HepG2 (cell line): ENCODE results near the gene ST3GAL4.

ENCODE experiments used
- CTCF ChIP-seq: sonication (generic); formaldehyde crosslinking; IDR thresholded peaks from 2 replicates; pipeline ENCODE4 v1.5.0; 2020; ENCODE audit warnings: mild to moderate bottlenecking, missing genetic modification reagents, moderate library complexity
- FOXO1 ChIP-seq: sonication (generic); formaldehyde crosslinking; IDR thresholded peaks from 2 replicates; pipeline ENCODE4 v1.4.0; 2020; ENCODE audit warnings: missing genetic modification reagents
- FOXP4 ChIP-seq: sonication (generic); formaldehyde crosslinking; IDR thresholded peaks from 2 replicates; pipeline ENCODE4 v1.4.0; 2020; ENCODE audit warnings: missing genetic modification reagents
- POLR2A ChIP-seq, 2 experiments: IDR thresholded peaks; 2 replicates each; pipeline ENCODE4 v1.6.1; 2011; ENCODE audit warnings: low read depth in 2 of 2, low read length in 2 of 2, mild to moderate bottlenecking in 1 of 2, moderate library complexity in 1 of 2; ENCODE audit not compliant: insufficient read depth in 1 of 2
- POLR2AphosphoS5 ChIP-seq: IDR thresholded peaks from 2 replicates; pipeline ENCODE4 v1.6.1; 2012; ENCODE audit warnings: low read depth, low read length
- ZBTB14 ChIP-seq: sonication (generic); formaldehyde crosslinking; IDR thresholded peaks from 2 replicates; pipeline ENCODE4 v1.4.0; 2020; ENCODE audit warnings: missing genetic modification reagents
- ZNF652 ChIP-seq: IDR thresholded peaks from 2 replicates; pipeline ENCODE4 v1.6.1; 2016; ENCODE audit warnings: low read depth, borderline replicate concordance

- TF ChIP-seq POLR2AphosphoS5, result no peak
- TF ChIP-seq FOXO1 (CRISPR knock-in tag), result no peak
- TF ChIP-seq ZBTB14 (CRISPR knock-in tag), result no peak
- TF ChIP-seq CTCF, result no peak
- TF ChIP-seq ZNF652 (CRISPR knock-in tag), result no peak
- TF ChIP-seq FOXP4 (CRISPR knock-in tag), result no peak
- TF ChIP-seq POLR2A (IDR thresholded peaks at IDR 0.05; ENCODE audit: insufficient read depth in 1 of 2, low read depth in 2 of 2, low read length in 2 of 2), result no peak
Observed at GRCh38 chr11:126423743-126424142, 68.3 kb downstream of the ST3GAL4 start.
